ENCODE data around the gene TCF7L1. TPM values are rescaled to one million over a fixed set of nuclear protein-coding genes. Genes with fewer than 3 reads are reported as not detected.
A peak's percentile ranks its signal among the peaks of the same experiment; 100 is the strongest.

Gene TCF7L1
- total and polyA plus RNA-seq, 2 of the 13 experiments (the other 11 are each of a cell fraction or from before 2014, with no cell fraction given), result 0.04 to 0.15 TPM

DNA sequence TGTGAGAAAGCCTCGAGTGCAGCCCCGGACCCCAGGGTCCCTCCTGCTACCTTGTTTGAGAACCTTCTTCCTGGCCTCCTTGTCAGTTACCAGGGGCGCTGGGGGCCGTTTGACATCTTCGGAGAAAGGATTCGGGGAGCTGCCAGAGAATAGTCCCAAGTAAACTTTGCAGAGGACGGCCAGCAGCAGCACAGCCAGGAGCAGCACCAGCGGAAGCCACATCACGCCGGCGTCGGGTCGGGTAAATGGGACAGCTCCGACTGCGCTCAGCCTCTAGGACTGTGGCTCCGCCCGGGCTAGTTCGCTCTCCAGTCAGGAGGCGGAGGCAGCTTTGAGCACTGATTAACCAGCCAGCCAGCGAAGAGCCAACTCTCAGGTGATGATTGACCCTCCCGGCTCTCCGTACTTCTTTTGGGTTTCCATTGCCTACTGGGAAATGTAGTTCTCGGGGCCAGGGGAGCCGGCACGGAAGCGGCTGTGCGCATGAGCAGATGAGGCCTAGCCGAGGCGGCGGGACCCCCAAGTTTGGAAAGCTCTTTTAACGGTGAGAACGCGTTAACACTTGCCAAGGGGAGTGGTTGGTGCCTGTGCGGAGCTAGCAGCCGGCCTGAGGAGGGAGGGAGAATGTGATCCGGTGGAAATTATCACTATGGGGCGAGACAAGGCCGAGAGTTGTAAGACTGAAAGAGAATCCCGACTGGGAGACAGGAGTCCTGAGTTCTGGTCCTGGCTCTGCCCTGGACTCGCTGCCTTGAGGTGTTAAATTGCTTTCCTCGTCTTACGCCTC, 221.3 kb downstream of the TCF7L1 start, which contains the start of the genes ELMOD3 and RETSAT (continued):
- TF ChIP-seq SOX13 (IDR thresholded peaks at IDR 0.05) (0 out of 2 replicates have a peak, but pooled peaks have one; percentile 11), SOX13 (CRISPR knock-in tag; conservative IDR thresholded peaks at IDR 0.05 in 1 of 2, IDR thresholded peaks at IDR 0.05 in 1 of 2) (peak in 1 of 2 experiments; percentile 60; a peak in 2 of 4 replicates), THYN1 (CRISPR knock-in tag; IDR thresholded peaks at IDR 0.05; ENCODE audit: borderline replicate concordance, low read depth) (no peak; the same call in 1 of the 2 replicates), RBM22 (optimal IDR thresholded peaks at IDR 0.05; ENCODE audit: low read length) (no peak), JUND (CRISPR knock-in tag; IDR thresholded peaks at IDR 0.05) (no peak), PCBP1 (IDR thresholded peaks at IDR 0.05; ENCODE audit: borderline replicate concordance, low read depth, low read length) (peak; percentile 87; the same call in 1 of the 2 replicates), FLYWCH1 (CRISPR knock-in tag; IDR thresholded peaks at IDR 0.05) (no peak), CENPT (CRISPR knock-in tag; IDR thresholded peaks at IDR 0.05; ENCODE audit: low read depth) (no peak), ZNF672 (CRISPR knock-in tag; IDR thresholded peaks at IDR 0.05) (no peak), TSC22D2 (CRISPR knock-in tag; IDR thresholded peaks at IDR 0.05; ENCODE audit: borderline replicate concordance) (peak; percentile 87; the same call in 1 of the 2 replicates), ZNF138 (CRISPR knock-in tag; IDR thresholded peaks at IDR 0.05; ENCODE audit: low read depth) (peak; percentile 99), ZFP41 (CRISPR knock-in tag; IDR thresholded peaks at IDR 0.05; ENCODE audit: borderline replicate concordance) (peak; percentile 71; the same call in 1 of the 2 replicates), CHCHD3 (CRISPR knock-in tag; IDR thresholded peaks at IDR 0.05) (0 out of 2 replicates have a peak, but pooled peaks have one; percentile 27), ZNF891 (CRISPR knock-in tag; IDR thresholded peaks at IDR 0.05) (peak; percentile 57; the same call in 1 of the 2 replicates), ZNF660 (CRISPR knock-in tag; IDR thresholded peaks at IDR 0.05; ENCODE audit: borderline replicate concordance, low read depth) (no peak), ZNF382 (CRISPR knock-in tag; IDR thresholded peaks at IDR 0.05; ENCODE audit: borderline replicate concordance) (no peak), GATAD1 (CRISPR knock-in tag; IDR thresholded peaks at IDR 0.05) (peak; percentile 86), ZNF230 (CRISPR knock-in tag; IDR thresholded peaks at IDR 0.05) (peak; percentile 95), HOXA3 (CRISPR knock-in tag; IDR thresholded peaks at IDR 0.05) (peak; percentile 78), PAWR (CRISPR knock-in tag; IDR thresholded peaks at IDR 0.05; ENCODE audit: borderline replicate concordance) (peak; percentile 96), NFE2 (CRISPR knock-in tag; IDR thresholded peaks at IDR 0.05) (no peak), ZNF274 (CRISPR knock-in tag; IDR thresholded peaks at IDR 0.05) (peak; percentile 69; the same call in 1 of the 2 replicates)
- TF ChIP-seq, protein P1, sequence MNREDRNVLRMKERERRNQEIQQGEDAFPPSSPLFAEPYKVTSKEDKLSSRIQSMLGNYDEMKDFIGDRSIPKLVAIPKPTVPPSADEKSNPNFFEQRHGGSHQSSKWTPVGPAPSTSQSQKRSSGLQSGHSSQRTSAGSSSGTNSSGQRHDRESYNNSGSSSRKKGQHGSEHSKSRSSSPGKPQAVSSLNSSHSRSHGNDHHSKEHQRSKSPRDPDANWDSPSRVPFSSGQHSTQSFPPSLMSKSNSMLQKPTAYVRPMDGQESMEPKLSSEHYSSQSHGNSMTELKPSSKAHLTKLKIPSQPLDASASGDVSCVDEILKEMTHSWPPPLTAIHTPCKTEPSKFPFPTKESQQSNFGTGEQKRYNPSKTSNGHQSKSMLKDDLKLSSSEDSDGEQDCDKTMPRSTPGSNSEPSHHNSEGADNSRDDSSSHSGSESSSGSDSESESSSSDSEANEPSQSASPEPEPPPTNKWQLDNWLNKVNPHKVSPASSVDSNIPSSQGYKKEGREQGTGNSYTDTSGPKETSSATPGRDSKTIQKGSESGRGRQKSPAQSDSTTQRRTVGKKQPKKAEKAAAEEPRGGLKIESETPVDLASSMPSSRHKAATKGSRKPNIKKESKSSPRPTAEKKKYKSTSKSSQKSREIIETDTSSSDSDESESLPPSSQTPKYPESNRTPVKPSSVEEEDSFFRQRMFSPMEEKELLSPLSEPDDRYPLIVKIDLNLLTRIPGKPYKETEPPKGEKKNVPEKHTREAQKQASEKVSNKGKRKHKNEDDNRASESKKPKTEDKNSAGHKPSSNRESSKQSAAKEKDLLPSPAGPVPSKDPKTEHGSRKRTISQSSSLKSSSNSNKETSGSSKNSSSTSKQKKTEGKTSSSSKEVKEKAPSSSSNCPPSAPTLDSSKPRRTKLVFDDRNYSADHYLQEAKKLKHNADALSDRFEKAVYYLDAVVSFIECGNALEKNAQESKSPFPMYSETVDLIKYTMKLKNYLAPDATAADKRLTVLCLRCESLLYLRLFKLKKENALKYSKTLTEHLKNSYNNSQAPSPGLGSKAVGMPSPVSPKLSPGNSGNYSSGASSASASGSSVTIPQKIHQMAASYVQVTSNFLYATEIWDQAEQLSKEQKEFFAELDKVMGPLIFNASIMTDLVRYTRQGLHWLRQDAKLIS (CRISPR knock-in tag; IDR thresholded peaks at IDR 0.05), result peak; percentile 70
- TF ChIP-seq, protein P2, sequence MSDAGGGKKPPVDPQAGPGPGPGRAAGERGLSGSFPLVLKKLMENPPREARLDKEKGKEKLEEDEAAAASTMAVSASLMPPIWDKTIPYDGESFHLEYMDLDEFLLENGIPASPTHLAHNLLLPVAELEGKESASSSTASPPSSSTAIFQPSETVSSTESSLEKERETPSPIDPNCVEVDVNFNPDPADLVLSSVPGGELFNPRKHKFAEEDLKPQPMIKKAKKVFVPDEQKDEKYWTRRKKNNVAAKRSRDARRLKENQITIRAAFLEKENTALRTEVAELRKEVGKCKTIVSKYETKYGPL (CRISPR knock-in tag; IDR thresholded peaks at IDR 0.05), result peak; percentile 83; the same call in 1 of the 2 replicates
- TF ChIP-seq, protein P3, sequence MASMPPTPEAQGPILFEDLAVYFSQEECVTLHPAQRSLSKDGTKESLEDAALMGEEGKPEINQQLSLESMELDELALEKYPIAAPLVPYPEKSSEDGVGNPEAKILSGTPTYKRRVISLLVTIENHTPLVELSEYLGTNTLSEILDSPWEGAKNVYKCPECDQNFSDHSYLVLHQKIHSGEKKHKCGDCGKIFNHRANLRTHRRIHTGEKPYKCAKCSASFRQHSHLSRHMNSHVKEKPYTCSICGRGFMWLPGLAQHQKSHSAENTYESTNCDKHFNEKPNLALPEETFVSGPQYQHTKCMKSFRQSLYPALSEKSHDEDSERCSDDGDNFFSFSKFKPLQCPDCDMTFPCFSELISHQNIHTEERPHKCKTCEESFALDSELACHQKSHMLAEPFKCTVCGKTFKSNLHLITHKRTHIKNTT (CRISPR knock-in tag; IDR thresholded peaks at IDR 0.05), result 0 out of 2 replicates have a peak, but pooled peaks have one; percentile 59

Measured in HepG2 (cell line).